Right renal pelvis (tissue), 4 donors: Measurements from ENCODE around the gene ME3. TPM values are rescaled to one million over a fixed set of nuclear protein-coding genes. Genes with fewer than 3 reads are reported as not detected.

Experiments used
- DNase-seq, 4 donors: peaks; one replicate each; pipeline ENCODE4 v3.0.0-alpha.2; 2013; ENCODE audit warnings: low read depth in 4 of 4, low spot score in 3 of 4, missing footprints in 1 of 4
- polyA plus RNA-seq, 4 donors: library from polyadenylated mRNA; unstranded; fragments of 120-200 nt; gene quantifications; one replicate each; pipeline ENCODE4 v1.2.1, GENCODE V29; 2013; ENCODE audit not compliant: insufficient read length in 4 of 4

Gene ME3
- polyA plus RNA-seq, 4 donors = 29.1 to 32.4 (median 29.4) TPM

DNA sequence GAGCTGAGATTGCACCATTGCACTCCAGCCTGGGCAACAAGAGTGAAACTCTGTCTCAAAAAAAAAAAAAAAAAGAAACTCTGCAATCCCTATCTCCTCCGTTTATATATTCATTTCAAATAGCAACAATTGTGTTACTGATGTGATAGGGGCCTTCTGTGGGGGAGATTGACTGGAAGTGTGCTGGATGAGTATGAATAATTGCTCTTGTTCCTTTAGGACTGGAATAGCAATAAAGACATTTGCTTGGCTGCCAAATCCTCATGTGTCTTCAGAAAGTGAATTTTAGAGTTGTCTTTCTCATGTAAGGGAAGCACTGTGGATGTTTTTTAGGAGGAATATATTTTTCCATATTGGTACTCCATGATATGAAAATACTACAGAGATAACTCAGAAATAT lies 21.1 kb upstream of the ME3 start:
- DNase-seq = no peak

DNA sequence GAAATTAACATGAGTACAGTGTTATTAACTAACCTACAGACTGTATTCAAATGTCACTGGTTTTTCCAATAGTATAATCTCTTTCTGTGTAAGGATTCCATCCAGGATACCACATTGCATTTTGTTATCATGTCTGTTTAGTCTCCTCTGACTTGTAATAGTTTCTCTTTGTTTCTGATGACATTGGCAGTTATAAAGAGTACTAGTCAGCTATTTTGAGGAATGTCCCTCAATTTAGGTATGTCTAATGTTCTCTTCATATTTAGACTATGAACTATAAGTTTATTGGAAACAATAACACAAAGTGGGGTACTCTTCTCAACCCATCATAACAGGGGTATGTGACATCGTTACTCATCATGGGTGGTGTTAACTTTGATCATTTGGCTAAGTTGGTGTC lies 20.3 kb upstream of the ME3 start:
- DNase-seq = no peak

DNA sequence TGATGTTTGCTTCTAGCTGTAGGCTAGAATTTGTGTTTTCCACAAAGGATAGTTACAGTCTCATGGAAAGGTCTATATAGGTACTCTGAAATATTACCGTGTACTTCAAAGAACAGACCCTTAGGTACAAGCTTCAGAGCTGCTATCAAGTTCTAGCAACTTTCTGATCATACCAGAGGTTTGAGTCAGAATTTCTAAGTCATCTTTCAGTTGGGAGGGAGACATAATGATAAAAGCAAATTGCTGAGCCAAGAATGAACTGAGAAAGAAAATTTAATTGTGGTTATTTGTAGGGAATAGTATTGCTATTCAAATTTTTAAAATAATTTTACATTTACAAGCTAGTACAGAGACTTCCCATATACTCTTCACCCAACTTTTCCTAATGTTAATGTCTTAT lies 19.9 kb upstream of the ME3 start:
- no peak for DNase-seq

DNA sequence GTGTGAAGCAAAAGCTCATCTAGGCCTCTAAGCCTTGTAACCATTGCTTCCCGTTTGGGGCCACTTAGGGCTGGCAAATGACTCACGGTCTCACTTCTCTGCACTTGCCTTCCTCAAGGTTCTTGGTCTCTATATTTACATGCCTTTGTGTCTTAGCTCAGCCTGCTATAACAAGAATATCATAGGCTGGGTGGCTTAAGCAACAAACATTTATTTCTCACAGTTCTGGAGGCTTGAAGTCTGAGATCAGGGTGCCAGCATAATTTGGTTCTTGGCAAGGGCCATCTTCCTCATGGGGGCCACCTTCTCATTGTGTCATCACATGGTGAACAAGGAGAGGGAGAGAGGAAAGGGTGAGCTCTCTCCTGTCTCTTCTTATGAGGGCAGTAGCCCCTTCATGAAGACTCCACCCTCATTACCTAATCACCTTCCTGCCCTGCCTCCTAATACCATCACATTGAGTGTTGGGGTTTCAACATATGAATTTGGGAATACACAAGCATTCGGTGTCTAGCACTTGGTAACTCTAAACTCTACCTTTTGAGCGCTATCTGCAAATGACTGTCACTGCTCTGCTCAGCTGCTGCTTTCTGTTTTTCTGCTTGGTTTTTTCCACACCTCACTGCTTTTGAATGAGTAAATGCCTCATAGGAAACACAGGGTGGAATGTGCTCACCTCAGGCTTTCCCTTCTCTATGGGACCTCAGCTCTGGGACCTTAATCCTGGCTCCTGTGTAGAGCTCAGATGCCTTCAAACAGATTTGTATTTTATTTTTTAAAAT lies 16.2 kb upstream of the ME3 start:
- DNase-seq = no peak

DNA sequence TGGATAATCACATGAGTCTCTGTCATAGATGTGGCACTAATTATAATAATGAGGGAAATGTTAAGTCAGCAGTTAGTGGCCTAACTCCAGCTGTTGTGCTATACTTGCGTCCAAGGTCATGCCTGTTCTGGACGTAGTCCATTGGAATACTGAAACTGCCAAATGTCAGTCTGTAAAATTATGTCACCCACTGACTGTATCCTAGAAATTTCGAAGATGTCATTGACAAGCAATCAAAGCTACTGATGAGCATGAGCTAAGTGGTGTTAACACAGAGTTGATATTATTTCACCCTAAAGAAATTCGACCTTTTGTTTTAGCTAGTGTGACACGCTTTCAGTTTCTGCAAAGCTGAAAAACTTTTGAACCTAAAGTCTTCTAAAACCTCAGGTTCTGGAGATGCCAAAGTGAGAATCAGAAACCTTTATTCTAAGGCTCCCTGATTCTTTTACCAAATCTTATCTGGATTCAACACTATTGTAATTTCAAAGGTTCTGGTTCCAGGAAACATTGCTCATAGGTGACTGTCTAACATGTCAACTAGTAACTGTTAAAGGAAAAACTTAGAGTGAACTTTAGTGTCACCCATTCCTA lies 14.9 kb upstream of the ME3 start:
- no peak for DNase-seq

DNA sequence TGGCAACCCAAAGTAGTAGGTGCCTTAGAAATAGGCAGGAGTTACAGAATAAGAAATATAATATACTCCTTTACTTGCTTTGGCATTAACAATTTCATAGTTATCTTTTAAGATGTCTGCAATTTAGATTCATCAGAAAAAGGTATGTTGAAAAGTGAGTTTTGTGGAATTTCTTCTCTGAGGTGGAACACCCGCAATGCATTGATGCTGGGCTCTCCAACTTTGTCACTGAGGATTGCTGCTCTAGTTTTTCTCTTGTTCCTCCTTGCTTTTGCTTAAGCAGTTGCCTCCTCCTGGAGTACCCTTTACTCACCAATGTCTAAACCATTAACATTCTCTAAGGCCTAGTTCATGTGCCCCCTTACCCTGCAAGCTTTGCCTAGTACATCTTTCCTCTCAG lies 14.1 kb upstream of the ME3 start:
- no peak for DNase-seq

DNA sequence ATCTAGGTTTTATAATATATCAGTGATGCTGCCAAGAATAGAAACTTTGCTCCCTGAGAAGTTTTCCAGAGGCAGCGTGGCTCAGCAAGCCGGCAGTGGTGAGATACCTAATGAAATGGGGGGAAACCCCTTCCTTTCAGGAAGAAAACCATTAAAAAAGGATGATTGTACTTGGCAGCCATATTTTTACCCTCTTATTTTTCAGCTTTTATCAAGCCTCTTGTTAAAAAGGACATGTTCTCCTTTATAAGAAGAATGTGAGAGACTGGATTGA lies 9.0 kb upstream of the ME3 start:
- DNase-seq = no peak

DNA sequence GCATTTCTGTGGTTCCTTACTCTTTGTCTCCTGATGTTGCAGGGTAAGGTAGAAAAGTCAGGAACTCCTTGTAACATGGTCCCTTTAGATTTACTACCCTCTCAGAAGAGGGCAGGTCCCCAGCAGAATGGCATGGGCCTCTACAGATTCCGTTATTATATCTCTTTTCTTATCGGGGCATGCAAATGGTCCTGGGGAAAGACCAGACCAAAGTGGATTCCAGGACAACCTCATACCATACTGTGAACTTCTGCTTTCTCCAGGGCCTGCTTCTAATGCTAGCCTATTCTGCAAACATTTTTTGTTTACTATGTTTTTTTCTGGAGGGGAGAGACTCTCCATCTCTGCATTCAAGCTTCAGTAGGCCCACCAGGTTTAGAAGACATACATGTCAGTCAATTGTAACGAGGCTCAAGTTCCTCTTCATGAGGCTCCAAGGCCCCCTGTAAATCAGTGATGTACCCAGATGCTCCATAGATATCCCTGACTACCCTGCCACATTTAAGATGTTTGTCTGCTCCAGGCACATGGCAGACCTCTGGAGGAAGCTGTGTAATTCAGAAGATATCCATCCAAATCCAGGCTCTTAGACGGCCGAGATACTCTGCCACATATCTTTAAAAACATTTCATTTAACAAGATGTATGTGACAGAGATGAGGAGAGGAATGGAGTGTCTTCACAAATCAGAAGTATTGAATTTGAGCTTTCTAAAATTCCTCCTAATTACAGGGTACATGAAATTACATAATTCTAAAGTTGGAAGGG lies 8.5 kb upstream of the ME3 start:
- no peak for DNase-seq

DNA sequence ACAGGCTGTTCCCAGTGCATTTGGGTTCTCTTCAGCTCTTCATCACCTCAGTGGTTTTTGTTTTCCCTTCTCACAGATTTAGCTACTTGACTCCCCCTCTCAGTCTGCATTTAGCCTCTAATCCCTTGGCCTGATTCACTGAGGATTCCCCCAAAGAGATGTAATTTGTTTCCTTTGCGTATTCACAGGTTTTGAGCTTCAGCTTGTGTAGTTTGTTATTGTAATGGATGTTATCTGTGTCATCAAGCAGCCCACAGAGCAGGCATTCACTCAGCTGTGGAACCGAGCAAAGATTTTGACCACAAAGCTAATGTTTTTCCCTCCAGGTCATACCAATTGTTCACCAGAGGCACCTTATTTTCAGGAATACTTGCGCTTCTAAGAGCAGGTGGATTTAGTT lies 6.4 kb upstream of the ME3 start:
- no peak for DNase-seq

DNA sequence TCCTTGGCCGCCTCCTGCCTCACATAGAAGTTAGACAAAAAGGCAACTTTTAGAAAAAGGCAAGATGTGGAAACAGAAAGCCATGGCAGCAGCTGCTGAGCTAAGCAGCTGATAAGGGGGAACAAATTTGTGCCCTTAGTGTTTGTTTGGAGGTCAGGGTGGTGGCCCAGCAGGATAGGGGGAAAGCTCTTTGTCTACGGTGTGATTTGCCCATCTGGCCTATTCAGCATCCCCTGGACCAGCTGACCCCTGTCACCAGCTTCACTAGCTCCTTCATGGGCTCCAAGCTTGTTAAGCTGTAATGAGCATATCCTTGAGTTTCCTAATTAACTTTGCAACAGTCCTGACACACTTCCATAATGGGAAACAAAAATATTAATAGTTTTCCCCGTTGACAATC lies 5.9 kb upstream of the ME3 start:
- DNase-seq = no peak

DNA sequence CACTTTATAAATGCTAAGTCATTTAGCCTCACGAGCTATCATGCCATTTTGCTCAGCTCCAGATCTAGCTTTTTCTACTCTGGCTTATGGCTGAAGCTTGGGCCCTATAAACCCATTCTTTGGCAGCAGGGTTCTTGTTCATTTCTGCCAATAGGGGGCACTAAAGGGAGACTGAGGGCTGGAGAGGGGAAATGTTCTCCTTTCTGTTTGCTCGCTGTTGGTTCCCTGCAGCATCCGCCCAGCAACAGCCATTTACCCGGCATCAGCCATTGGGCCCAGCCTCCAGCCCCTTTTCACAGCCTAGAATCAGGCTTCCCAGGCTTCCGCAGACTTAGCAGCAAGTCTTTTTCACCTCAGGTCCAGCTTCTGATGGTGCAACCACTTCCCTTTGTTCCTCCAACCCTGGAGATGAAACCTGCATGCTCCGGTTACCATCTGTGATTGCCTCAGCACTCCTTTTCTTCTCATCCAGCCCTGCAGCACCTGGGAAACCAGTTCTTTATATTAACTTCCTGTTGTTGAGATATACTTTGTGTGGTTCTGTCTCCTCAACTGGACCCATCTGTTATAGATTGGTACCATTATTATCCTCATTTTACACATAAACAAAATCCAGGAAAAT lies 4.2 kb upstream of the ME3 start:
- DNase-seq = no peak

DNA sequence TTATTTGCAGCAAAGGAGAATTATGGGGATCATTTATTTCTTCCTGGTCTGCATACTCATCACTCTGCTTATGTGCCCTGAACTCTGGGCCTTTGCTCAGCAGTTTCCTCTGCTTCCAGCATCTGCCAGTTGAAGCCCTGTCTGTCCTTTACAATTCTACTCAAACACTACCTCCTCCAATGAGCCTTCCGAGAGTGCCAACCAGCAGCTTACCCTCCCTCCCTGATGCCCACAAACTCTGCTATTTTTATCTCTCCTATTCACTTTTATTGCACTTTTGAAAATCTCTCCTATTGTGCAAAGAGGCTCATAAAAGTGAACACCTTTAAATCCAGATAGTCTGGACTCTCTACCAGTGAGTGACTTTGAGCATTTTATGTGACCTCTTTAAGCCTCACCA lies 3.6 kb upstream of the ME3 start:
- DNase-seq = no peak

DNA sequence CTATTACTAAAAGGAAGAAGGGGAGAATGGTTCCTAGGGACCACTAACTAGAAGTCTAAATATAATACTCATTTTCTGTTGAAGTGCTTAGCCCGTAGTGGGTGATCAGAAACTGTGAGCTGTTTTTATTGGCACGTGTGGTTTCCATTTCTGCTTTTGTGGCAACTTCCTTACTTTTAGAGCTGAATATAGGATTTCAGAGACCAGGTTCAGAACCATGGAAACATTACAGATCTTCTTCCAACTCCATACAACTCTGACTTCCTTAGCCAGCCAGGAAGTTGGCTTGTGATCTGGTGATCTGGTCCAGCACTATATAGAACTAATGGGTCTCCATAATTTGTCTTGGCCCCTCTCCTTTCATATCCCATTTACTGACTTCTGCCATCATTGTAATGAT lies 2.6 kb upstream of the ME3 start:
- no peak for DNase-seq

DNA sequence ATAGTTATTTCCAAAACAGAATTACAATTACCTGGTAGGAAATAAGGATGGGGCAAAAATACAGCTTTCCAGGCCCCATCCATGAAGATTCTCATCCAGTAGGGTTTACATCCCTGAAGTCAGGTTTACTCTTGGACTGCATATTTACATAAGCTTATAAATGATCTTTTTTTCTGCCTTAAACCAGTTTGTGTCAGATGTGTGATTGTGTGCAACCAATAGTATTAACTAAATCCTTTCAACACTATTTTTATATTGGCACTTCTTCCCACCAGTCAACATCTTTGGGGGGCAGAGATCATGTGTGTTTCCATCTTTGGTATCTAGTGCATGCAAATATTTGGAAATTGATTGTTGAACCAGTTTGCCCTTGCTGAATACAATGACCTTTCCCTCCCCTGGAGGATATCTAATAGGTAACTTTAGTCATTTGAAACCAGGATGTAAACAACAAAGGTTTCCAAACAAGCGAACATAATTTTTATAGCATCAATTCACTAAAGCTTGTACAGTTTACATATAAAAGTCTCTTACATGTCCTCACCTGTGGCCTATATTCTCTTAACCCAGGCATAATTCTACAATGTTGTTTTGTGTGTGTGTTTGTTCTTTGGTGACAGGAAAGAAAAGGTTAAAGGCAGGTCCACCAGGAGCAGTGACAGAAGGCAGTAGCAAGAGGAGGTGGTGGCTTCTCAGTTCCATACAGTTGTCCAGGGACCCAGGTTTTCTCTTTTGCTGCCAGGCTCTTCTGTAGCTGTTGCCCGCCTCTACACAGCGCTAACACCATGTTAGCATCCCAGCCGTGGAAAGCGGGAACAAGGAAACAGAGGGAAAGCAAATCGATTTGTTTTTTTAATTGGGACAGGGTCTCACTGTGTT lies 1.7 kb upstream of the ME3 start:
- DNase-seq = no peak

DNA sequence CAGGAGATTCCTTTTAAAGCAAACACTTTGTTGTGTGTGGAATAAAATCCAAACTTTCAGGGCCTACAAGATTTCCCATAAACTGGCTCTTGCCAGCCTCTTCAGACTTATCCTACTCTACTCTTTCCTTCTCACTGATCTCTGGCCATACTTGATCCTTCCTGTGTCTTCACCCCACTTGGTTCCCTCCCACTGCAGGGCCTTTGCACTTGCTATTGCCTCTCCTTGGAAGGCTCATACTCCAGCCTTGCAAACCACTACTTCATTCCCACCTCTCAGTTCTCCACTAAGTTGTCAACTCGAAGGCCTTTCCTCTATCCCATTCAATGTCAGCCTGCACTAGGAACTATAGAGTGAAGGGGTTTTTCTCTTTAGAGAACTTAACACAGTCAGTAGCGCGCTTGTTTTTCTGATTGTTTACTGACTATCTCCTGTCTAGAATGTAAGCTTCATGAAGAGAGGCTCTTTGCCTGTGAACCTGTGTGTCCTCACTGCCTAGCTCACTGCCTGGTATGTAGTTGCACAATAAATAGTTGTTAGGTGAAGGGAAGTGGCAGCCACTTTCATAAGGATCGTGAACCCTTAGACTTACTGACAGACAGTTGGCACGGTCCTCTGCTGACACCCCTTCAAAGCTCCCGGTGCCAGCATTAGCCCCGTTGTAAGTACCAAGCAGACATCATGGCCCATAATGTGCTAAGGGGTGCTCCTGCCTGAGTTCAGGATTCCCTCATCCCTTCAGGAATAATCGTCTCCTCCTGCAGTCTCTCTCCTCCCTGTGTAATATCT lies 833 bp upstream of the ME3 start:
- DNase-seq = no peak

DNA sequence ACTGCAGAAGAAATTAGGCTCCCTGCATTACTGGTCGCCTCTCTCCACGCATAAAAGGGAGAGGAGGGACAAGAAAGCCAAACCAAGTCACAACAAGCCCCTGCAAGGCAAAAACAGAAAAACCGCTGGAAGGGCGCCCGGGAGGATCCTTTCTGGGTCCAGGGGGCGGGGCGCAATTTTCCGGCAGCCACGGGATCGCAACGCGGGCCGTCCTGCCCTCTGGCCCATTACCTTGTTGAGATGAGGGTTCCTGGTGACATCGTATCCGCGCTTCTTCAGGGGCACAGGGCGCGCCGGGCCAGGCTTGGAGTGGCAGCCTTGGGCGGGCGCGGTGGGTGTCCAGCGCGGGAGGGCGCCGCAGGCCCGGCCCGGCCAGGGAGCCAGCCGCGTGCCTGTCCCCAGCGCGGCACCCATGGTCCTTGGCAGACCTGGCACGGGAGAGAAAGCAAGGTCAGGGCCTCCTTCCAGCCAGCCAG lies 847 bp downstream of the ME3 start:
- peak in 1 of 4 donors; percentile 52 for DNase-seq

DNA sequence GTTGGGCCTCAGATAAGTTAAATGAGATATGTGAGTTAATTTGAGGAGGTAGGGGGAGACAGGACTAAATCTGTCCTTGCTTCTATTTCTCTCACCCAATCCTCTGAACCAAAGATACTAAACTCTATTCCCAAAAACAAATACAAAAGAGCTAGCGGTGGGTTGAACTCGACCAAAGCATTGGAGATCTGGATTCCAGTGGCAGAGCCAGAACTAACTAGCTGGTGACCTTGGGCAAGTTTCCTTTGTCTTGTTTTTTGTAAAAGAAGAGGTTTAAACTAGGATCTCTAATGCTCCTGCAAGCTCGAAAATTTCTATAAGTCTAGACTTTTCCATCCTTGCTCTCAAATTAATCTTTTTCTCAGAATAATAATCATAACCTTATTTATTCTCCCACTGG lies 1.5 kb downstream of the ME3 start:
- no peak for DNase-seq

DNA sequence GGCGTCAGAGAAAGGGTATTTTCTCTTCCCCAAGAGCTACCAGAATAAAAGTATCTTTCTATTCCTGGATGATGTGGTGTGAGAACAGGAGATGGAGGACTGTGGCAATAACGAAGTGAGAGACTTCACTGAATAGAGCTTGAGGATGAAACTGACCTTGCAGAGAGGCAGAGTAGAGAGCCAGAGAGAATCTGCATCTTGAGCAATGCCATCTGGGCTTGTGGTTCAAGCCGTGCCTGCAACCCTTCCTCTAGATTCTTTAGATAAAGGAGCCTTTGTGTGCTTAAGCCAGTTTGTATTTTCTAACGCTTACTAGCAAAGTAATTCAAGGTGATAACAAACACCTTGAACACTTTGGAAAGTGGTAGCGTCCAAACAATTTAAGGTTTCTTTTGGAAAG lies 2.2 kb downstream of the ME3 start:
- no peak for DNase-seq

DNA sequence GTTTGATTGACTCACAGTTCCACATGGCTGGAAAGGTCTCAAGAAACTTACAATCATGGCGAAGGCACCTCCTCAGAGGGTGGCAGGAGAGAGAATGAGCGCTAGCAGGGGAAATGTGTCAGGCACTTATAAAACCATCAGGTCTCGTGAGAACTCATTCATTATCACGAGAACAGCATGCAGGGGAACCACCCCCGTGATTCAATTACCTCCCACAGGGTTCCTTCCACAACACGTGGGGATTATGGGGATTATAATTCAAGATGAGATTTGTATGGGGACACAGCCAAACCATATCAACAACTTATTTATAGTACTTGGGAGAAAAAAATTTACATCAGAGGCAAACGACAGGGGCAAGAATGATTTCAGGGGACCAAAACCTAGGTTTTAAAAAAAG lies 3.0 kb downstream of the ME3 start:
- DNase-seq = no peak

DNA sequence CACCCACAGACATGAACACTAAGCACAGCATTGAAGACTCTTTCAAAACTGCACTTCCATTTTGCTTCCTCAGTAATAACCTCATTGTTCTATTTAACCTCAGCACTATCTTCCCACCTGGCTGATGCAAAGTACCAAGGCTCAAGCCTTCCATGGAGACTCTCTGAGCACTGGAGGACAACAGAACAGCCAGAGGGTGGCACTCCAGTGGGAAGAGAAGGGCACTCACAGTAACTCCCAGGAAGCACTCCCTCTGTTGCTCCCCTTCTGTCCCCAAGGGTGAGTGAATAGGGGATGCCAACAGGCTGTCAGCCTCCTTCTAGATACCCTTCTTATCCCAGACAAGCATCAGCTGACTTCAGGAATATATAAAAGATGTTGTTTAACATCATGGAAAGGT lies 3.5 kb downstream of the ME3 start:
- no peak for DNase-seq
